GM13977 (cell line): ENCODE measurements around the gene PITPNM1.
"Not testable (repeated sequence)": the region's sequence is repeated elsewhere in the genome, so short reads cannot be mapped to it uniquely, and the experiment has no call there.

Experiments
- DNase-seq: peaks from one replicate; pipeline ENCODE4 v3.0.0; 2012; ENCODE audit warnings: low spot score
- CTCF ChIP-seq: IDR thresholded peaks from 2 replicates; pipeline ENCODE4 v1.5.1; 2012; ENCODE audit warnings: mild to moderate bottlenecking, control low read depth; ENCODE audit not compliant: insufficient read depth; ENCODE audit errors: extremely low read depth, missing control alignments
- in situ Hi-C: fragments of 300-500 bp; cut with MboI; formaldehyde crosslinking; loops from one replicate; pipeline ENCODE4 v1.12.0; 2022; ENCODE audit warnings: low sequenced_read_pairs, low pct_unique_long_range_greater_than_20kb, mixed read lengths, inconsistent platforms; ENCODE audit not compliant: unreplicated experiment

The PITPNM1 gene

GRCh38 chr11:67519726-67520125, 14.6 kb upstream of the PITPNM1 start:
- no peak for TF ChIP-seq CTCF
- DNase-seq = no peak
- in situ Hi-C loops = no loop called here

- DNase-seq = no peak
- in situ Hi-C loops = no loop called here
- no peak for TF ChIP-seq CTCF
Observed at GRCh38 chr11:67517784-67518552, 12.8 kb upstream of the PITPNM1 start.

GRCh38 chr11:67516806-67517205, 11.6 kb upstream of the PITPNM1 start:
- DNase-seq = no peak
- TF ChIP-seq CTCF = no peak
- in situ Hi-C loops = no loop called here

- no peak for TF ChIP-seq CTCF
- in situ Hi-C loops = no loop called here
- DNase-seq = no peak
Observed at GRCh38 chr11:67514116-67514515, 9.0 kb upstream of the PITPNM1 start.

GRCh38 chr11:67511558-67511957, 6.4 kb upstream of the PITPNM1 start:
- in situ Hi-C loops = not testable (repeated sequence)

GRCh38 chr11:67510023-67510345, 4.8 kb upstream of the PITPNM1 start:
- no peak for DNase-seq
- TF ChIP-seq CTCF = no peak
- in situ Hi-C loops = no loop called here

More at GRCh38 chr11:67511558-67511957, 6.4 kb upstream of the PITPNM1 start:
- not testable (repeated sequence) for DNase-seq

- in situ Hi-C loops = no loop called here
- peak; percentile 99 for DNase-seq
- no peak for TF ChIP-seq CTCF
Observed at GRCh38 chr11:67508486-67509121, 3.4 kb upstream of the PITPNM1 start.
